NCI-H345 treated with DMSO at 0.1 percent for 48 hours (cell line): ENCODE data around the gene CTIF.

Experiments
- DNase-seq: peaks from one replicate; lab custom pipeline; 2025; ENCODE audit not compliant: unreplicated experiment; lab: John Stamatoyannopoulos, UW

CTIF gene

GRCh38 chr18:48742304-48742703 is 203.5 kb downstream of the CTIF start:
- DNase-seq, result no peak

DNA sequence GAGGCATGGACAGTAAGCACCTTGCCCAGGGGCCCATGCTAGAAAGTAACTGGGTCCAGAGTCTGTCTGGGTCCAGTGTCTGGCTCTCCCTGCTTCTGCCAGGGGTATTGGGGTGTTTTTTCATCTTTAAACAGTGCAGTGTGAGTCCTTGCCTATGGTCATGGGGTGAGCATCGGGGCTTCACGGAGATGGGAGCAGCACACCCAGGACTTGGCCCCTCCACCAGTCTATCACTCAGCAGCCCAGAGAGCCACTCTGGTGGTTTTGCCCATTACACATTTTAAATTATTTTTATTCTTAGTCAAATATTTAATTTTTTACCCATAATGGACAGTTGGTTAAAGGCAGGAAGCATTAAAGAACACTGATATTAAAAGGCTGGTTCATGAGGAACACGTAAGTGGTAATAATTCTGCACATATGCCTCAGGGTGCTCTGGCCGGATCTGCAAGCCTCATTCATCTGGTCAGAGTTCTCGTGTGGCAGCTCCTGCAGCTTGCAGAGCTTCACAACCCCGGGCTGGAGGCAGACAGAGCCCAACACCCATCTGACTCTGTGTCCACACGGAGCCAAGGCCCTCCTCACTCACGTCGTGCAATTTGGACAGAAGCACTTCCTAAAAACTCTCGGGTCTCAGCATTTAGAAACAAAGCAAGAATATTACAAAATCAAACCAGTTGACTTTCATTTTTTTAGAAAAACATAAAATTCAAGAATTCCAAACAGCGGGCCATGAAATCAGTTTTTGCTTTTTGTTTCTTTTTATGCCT is 204.1 kb downstream of the CTIF start:
- DNase-seq, result no peak

DNA sequence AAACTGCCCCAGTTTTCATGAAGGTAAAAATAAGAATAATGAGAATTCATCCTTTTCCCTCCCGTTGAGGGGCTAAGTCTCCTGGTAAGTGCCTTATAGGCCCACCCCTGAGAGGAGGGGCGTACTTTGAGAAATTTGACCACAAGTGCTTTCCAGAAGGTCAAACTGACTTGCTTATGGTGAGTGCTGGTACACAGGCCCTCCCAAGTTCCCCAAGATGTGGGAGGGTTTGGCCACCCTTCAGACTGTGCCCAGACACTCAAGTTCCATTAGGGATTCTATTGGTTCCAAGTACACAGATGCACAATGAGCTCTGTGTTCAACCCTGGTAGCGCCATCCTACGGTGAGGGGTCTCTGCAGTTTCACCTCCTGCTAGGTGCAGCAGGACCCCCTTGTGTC is 205.1 kb downstream of the CTIF start:
- no peak for DNase-seq

- DNase-seq, result no peak
Observed at GRCh38 chr18:48745293-48745692, 206.5 kb downstream of the CTIF start.

GRCh38 chr18:48749768-48750167 is 210.9 kb downstream of the CTIF start:
- no peak for DNase-seq

GRCh38 chr18:48750485-48751175 is 211.8 kb downstream of the CTIF start:
- no peak for DNase-seq

DNA sequence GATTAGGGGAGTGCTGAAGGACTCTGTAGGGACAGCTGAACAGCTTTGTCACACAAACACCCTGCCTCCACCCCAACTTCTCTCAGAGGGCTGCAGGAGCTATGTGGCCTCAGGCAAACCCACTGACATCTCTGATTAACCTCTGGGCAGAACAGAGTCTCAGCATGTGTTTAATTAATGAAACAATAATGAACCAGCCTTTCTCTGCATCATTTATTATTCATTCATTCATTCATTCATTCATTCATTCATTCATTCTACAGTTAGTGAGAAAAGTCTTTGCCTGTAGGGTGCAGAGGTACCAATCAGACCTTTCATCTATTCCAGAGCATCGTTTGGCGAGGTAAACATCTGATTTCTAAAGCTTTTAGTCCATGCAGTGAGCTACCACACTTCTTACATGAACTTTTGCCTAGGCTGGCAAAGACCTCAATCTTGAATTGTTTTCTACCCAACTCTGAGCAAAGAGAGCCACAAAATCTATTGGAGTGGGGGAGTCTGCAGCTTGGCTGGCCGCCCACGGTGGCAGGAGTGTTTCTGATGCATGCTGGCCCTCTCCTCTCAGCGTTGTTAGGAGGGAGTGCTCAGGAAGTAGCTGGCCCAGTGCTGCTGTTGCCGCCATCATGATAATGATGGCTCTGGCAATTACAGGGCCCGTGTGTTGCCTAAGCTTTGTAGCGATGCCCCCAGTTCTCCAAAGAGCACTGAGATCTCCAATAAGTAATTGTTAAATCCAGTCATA is 213.1 kb downstream of the CTIF start:
- DNase-seq, result no peak

- DNase-seq, result no peak
Observed at GRCh38 chr18:48752478-48752877, 213.6 kb downstream of the CTIF start.

DNA sequence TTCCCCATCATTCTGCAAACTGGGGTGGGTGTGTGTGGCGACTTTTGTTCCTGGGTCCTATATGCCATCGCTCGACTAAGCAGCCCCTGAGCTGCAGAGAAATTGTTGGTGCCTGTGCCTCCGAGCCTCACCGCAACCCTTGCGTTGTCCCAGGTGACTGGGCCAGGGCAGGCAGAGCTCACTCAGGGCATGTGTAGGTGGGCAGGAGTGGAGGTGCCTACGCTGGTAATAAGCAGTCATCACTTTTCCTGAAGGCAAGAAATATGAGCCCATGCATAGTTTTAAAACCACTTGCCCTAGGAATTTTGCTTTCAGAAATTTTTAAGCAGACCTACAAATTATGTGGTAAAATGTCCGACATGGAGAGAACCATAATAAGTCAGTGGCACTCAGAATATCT is 214.1 kb downstream of the CTIF start:
- DNase-seq, result no peak

GRCh38 chr18:48753691-48754090 is 214.9 kb downstream of the CTIF start:
- no peak for DNase-seq

DNA sequence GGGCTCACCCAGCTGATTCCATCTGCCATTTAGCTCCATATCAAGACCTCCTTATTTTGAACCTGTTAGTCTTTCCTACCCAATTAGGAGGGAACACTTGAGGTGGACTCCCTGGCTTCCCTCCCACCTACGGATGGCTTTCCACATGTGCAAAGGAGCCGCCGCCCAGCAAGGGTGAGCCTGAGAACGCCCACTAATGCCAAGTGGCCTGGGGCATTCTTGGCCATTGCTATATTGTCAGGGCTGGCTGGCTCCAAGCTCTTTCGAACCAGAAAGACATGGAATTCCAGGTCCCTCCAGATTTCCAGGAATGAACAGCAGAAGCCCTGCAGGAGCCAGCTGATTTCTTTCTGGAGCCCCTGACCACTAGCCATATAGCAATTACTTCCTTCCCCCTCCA is 215.7 kb downstream of the CTIF start:
- no peak for DNase-seq

DNA sequence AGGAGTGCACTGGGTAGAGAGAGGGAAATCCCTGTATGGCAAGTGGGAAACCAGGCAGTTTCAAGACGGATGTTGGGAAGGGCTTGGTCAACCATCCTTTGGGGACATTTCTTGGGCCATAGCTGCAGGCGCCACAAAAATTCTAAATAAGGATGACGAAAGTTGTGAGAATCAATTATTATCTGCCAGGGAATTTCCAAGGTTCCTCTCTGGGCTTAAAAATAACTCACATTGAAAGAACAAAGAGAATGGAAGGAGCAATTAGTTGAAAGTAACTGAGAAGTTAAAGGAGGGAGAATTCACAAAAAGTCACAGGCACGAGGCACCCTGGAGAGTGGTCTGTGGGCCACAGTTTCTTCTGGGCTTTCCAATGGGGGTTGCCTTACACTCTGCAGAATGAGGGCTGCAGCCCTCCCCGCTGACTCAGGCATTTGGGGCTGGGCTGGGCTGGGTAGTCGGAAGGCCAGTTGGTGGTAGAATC is 216.2 kb downstream of the CTIF start:
- DNase-seq, result no peak

GRCh38 chr18:48756511-48757226 is 217.8 kb downstream of the CTIF start:
- no peak for DNase-seq

DNA sequence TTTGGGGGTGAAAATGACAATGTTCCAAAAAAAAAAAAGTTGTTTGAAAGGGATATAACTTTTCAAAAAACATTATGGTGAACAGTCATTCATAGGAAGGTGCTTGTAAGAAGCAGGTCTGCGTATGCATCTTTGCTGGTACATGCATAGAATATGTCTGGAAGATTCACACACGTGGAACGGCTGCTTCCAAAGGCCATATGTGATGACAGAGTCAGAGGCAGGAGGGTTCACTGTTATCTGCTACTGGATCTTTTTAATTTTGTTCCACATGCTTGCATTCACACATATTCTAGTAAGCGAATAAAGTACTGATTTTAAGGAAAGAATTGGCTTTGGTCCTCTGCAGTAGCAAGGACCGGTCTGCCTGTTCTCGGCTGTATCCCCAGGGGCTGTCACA is 218.5 kb downstream of the CTIF start:
- DNase-seq, result no peak

GRCh38 chr18:48757906-48758305 is 219.1 kb downstream of the CTIF start:
- no peak for DNase-seq

- no peak for DNase-seq
Observed at GRCh38 chr18:48761582-48761981, 222.8 kb downstream of the CTIF start.

DNA sequence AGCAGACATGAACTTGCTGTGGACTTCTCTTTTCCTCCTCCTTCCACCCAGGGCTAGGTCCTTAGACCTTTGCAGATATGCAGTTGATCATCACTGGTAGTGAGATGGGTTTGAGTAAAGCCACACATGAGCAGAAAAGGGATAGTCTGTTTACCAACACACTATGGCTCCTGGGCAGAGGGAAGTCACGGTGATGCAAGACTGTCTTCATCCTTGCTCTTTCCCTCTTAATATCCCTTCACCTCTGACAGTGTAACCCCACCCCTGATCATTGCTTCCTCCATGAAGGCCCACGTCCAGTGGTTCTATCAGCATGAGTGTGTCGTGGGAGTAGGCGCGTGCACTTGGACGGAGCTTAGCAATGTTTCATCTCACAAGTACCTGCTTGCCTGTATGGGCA is 223.2 kb downstream of the CTIF start:
- DNase-seq, result no peak

DNA sequence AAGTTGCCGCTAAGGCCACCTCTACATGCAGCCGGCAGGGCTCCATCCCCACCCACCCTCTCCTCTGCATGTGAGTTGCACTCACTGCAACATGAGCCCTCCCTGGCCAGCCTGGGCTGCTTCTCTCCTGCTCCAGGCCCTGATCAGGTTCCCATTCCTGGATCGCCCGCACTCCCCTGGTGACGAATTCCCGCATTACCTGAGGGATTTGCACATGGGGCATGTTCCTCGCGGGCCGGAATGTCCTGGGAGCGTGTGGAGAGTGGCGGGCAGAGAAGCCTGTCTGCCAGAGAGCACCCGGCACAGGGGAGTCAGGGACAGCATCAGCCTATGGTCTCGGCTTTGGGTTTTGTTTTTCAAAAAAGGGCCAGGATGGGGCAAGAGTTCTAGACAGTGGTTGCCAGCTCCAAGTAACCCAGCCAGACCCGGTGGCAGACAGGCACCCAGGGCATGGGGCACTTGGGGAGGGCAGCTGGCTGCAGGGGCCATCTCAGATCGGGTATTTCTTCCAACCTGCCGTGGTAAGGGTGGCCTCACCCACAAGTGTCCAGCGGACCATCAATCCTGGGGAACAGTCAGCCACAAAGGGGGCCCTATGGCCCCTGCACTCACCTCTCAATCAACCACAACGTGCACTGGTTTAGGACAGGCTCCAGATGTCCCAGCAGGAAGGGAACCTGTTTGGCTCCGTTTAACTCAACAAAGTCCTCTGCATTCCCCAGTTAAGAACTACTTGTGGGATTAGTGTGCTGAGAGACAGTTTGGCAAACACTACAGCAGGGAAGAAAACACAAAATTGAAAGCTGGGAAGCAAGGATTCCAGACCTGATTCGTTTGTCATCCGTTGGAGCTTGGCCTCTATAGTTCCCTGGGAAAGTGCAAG is 224.2 kb downstream of the CTIF start:
- no peak for DNase-seq

- DNase-seq, result no peak
Observed at GRCh38 chr18:48763719-48764100, 224.9 kb downstream of the CTIF start.

DNA sequence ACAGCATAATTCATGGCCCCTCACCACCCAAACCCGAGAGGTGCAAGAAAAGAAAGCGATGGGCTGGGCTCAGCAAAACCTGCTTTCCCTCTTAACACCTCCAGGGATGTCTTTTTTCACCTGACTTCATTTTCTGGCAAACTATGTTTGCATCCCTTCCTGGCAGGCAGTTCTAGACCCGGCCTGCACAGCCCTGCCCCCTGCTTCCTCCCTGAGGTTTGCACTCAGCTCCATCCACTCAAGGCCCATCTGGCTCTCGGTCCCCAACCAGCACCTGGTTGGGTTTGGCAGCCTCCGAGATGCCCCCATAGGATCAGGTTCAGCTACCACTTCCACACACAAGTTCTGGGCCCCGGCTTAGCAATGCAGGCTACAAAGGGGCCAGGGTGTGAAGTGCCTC is 226.2 kb downstream of the CTIF start:
- no peak for DNase-seq
